ENCODE measurements around the gene BDKRB1.
"Not testable (repeated sequence)": the region's sequence is repeated elsewhere in the genome, so short reads cannot be mapped to it uniquely, and the experiment has no call there.

BDKRB1 gene

GRCh38 chr14:96231526-96232130 is 24.4 kb upstream of the BDKRB1 start:
- H3K4me3 ChIP-seq (ENCODE audit: low read depth, low read length) = no peak overlapping the region
- no peak for DNase-seq (ENCODE audit: low read depth)

GRCh38 chr14:96232506-96232905 is 23.5 kb upstream of the BDKRB1 start:
- DNase-seq (ENCODE audit: low read depth) = no peak
- H3K4me3 ChIP-seq (ENCODE audit: low read depth, low read length) = no peak overlapping the region

- no peak overlapping the region for H3K4me3 ChIP-seq (ENCODE audit: low read depth, low read length)
- no peak for DNase-seq (ENCODE audit: low read depth)
Measured at GRCh38 chr14:96233661-96234060, 22.3 kb upstream of the BDKRB1 start.

GRCh38 chr14:96235426-96235825 is 20.6 kb upstream of the BDKRB1 start:
- no peak overlapping the region for H3K4me3 ChIP-seq (ENCODE audit: low read depth, low read length)
- DNase-seq (ENCODE audit: low read depth) = no peak

GRCh38 chr14:96237641-96238040 is 18.4 kb upstream of the BDKRB1 start:
- H3K4me3 ChIP-seq (ENCODE audit: low read depth, low read length) = no peak overlapping the region
- DNase-seq (ENCODE audit: low read depth) = no peak

GRCh38 chr14:96238676-96239265 is 17.2 kb upstream of the BDKRB1 start:
- no peak overlapping the region for H3K4me3 ChIP-seq (ENCODE audit: low read depth, low read length)
- no peak for DNase-seq (ENCODE audit: low read depth)

GRCh38 chr14:96239711-96240141 is 16.3 kb upstream of the BDKRB1 start:
- DNase-seq (ENCODE audit: low read depth) = no peak

GRCh38 chr14:96240641-96241040 is 15.4 kb upstream of the BDKRB1 start:
- H3K4me3 ChIP-seq (ENCODE audit: low read depth, low read length) = no peak overlapping the region
- no peak for DNase-seq (ENCODE audit: low read depth)

More at GRCh38 chr14:96239711-96240141, 16.3 kb upstream of the BDKRB1 start:
- H3K4me3 ChIP-seq (ENCODE audit: low read depth, low read length) = no peak overlapping the region

GRCh38 chr14:96242126-96242525 is 13.9 kb upstream of the BDKRB1 start:
- no peak for DNase-seq (ENCODE audit: low read depth)
- H3K4me3 ChIP-seq (ENCODE audit: low read depth, low read length) = no peak overlapping the region

- no peak for DNase-seq (ENCODE audit: low read depth)
- H3K4me3 ChIP-seq (ENCODE audit: low read depth, low read length) = no peak overlapping the region
Measured at GRCh38 chr14:96243785-96244184, 12.2 kb upstream of the BDKRB1 start.

- H3K4me3 ChIP-seq (ENCODE audit: low read depth, low read length); DNase-seq (ENCODE audit: low read depth): not testable (repeated sequence)
Measured at GRCh38 chr14:96245074-96245473, 10.9 kb upstream of the BDKRB1 start.

- no peak for DNase-seq (ENCODE audit: low read depth)
- H3K4me3 ChIP-seq (ENCODE audit: low read depth, low read length) = no peak overlapping the region
Measured at GRCh38 chr14:96245710-96246538, 10.1 kb upstream of the BDKRB1 start.

GRCh38 chr14:96246539-96246847 is 9.5 kb upstream of the BDKRB1 start:
- DNase-seq (ENCODE audit: low read depth) = peak; percentile 95
- H3K4me3 ChIP-seq (ENCODE audit: low read depth, low read length) = no peak overlapping the region

GRCh38 chr14:96247031-96247430 is 9.0 kb upstream of the BDKRB1 start:
- H3K4me3 ChIP-seq (ENCODE audit: low read depth, low read length) = no peak overlapping the region
- DNase-seq (ENCODE audit: low read depth) = no peak

GRCh38 chr14:96249029-96249428 is 7.0 kb upstream of the BDKRB1 start:
- no peak overlapping the region for H3K4me3 ChIP-seq (ENCODE audit: low read depth, low read length)
- DNase-seq (ENCODE audit: low read depth) = peak; percentile 92

GRCh38 chr14:96250485-96250884 is 5.5 kb upstream of the BDKRB1 start:
- H3K4me3 ChIP-seq (ENCODE audit: low read depth, low read length) = no peak overlapping the region
- no peak for DNase-seq (ENCODE audit: low read depth)

GRCh38 chr14:96251656-96252155 is 4.3 kb upstream of the BDKRB1 start:
- H3K4me3 ChIP-seq (ENCODE audit: low read depth, low read length) = no peak overlapping the region
- DNase-seq (ENCODE audit: low read depth) = no peak

GRCh38 chr14:96252323-96252998 is 3.5 kb upstream of the BDKRB1 start:
- no peak overlapping the region for H3K4me3 ChIP-seq (ENCODE audit: low read depth, low read length)
- no peak for DNase-seq (ENCODE audit: low read depth)

- H3K4me3 ChIP-seq (ENCODE audit: low read depth, low read length) = no peak overlapping the region
- peak; percentile 81 for DNase-seq (ENCODE audit: low read depth)
Measured at GRCh38 chr14:96252999-96253539, 2.9 kb upstream of the BDKRB1 start.

GRCh38 chr14:96254687-96255086 is 1.3 kb upstream of the BDKRB1 start:
- no peak overlapping the region for H3K4me3 ChIP-seq (ENCODE audit: low read depth, low read length)
- DNase-seq (ENCODE audit: low read depth) = no peak
